Ishikawa (cell line): ENCODE data around the gene NDST3.

Experiments
- CEBPB ChIP-seq: IDR thresholded peaks from 2 replicates; pipeline ENCODE4 v1.6.1; 2012
- CREB1 ChIP-seq: IDR thresholded peaks from 2 replicates; pipeline ENCODE4 v1.6.1; 2012; ENCODE audit warnings: low read depth
- EGR1 ChIP-seq: IDR thresholded peaks from 2 replicates; pipeline ENCODE4 v1.6.1; 2012
- EP300 ChIP-seq: IDR thresholded peaks from 2 replicates; pipeline ENCODE4 v1.6.1; 2012; ENCODE audit warnings: borderline replicate concordance
- FOXM1 ChIP-seq: IDR thresholded peaks from 2 replicates; pipeline ENCODE4 v1.6.1; 2012; ENCODE audit warnings: low read depth, borderline replicate concordance
- MAX ChIP-seq: IDR thresholded peaks from 2 replicates; pipeline ENCODE4 v1.6.1; 2012
- NFIC ChIP-seq: IDR thresholded peaks from 2 replicates; pipeline ENCODE4 v1.6.1; 2012
- RAD21 ChIP-seq: IDR thresholded peaks from 2 replicates; pipeline ENCODE4 v1.6.1; 2012; ENCODE audit warnings: low read depth
- REST ChIP-seq: IDR thresholded peaks from 2 replicates; pipeline ENCODE4 v1.6.1; 2012; ENCODE audit warnings: low read depth, mild to moderate bottlenecking
- TAF1 ChIP-seq: IDR thresholded peaks from 2 replicates; pipeline ENCODE4 v1.6.1; 2012; ENCODE audit warnings: low read depth, mild to moderate bottlenecking
- TCF12 ChIP-seq: IDR thresholded peaks from 2 replicates; pipeline ENCODE4 v1.6.1; 2012; ENCODE audit warnings: low read depth
- TEAD4 ChIP-seq: IDR thresholded peaks from 2 replicates; pipeline ENCODE4 v1.6.1; 2012
- USF1 ChIP-seq: IDR thresholded peaks from 2 replicates; pipeline ENCODE4 v1.6.1; 2012
- YY1 ChIP-seq: IDR thresholded peaks from 2 replicates; pipeline ENCODE4 v1.6.1; 2012; ENCODE audit warnings: low read depth
- ZBTB7A ChIP-seq: IDR thresholded peaks from 2 replicates; pipeline ENCODE4 v1.6.1; 2012; ENCODE audit warnings: low read depth

Gene NDST3

GRCh38 chr4:118086344-118086743 lies 52.1 kb downstream of the NDST3 start:
- TF ChIP-seq RAD21 (no peak), USF1 (no peak), EGR1 (no peak), EP300 (no peak), FOXM1 (no peak), TEAD4 (no peak), NFIC (no peak), YY1 (no peak), TAF1 (no peak), TCF12 (no peak), CREB1 (no peak)

GRCh38 chr4:118087366-118087765 lies 53.1 kb downstream of the NDST3 start:
- TF ChIP-seq EP300 (no peak), ZBTB7A (no peak), RAD21 (no peak), CEBPB (no peak), USF1 (no peak), TCF12 (no peak), TAF1 (no peak), MAX (no peak), CREB1 (no peak), TEAD4 (no peak), NFIC (no peak), FOXM1 (no peak), REST (no peak), YY1 (no peak), EGR1 (no peak)

- TF ChIP-seq TAF1 (no peak), CREB1 (no peak), YY1 (no peak), REST (no peak), CEBPB (no peak)
These were observed 64.8 kb downstream of the NDST3 start for GRCh38 chr4:118099106-118099505.

GRCh38 chr4:118102195-118102594 lies 67.9 kb downstream of the NDST3 start:
- no peak for TF ChIP-seq USF1
- no peak for TF ChIP-seq EGR1
- TF ChIP-seq FOXM1: no peak
- no peak for TF ChIP-seq CREB1
- TF ChIP-seq RAD21: no peak
- TF ChIP-seq ZBTB7A: no peak
- no peak for TF ChIP-seq NFIC
- no peak for TF ChIP-seq TAF1
- TF ChIP-seq TCF12: no peak
- TF ChIP-seq EP300: no peak
- no peak for TF ChIP-seq TEAD4
- TF ChIP-seq YY1: no peak
- TF ChIP-seq MAX: no peak
- TF ChIP-seq REST: no peak
- TF ChIP-seq CEBPB: no peak
